GOT3 (cell line): ENCODE results near the gene VAT1L.

Source experiments
- DNase-seq: peaks from one replicate; lab custom pipeline; 2025; ENCODE audit warnings: mixed read lengths; lab: John Stamatoyannopoulos, UW

VAT1L gene

DNA sequence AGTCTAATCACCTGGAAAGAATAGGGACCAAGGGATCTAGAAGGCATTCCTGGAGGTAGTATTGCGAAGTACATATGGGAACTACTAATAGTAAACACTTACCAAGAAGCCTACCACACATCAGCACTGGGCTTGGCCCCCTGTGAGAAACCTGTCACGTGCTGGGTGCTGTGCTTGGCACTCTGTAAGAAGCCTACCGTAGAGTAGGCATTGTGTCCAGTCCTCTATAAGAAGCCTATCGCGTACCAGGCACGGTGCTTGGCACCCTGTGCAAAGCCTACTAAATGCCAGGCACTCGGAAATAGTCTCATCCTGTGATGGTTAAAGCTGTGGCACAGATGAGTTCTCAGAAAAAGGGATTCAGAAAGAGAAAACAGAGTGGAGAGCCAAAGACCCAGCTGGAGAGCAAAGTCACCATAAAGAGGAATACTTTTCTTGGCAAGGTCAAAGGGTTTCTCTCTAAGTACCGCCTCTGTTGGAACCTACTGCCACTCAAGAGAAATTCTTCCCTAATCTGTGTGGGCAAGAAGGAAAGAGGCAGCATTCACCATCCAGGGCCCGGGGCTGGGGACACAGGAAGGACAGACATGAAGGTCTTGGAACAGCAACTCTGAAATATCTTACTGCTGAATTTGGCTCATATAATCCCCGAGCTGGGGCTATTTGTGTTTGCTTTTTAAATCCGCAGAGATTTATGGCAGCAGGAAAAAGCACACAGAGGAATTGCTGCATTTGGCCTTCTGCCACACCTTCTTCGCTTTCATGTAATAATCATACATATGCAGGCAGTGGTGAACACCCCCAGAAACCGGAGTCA, 81.8 kb downstream of the VAT1L start:
- no peak for DNase-seq

DNA sequence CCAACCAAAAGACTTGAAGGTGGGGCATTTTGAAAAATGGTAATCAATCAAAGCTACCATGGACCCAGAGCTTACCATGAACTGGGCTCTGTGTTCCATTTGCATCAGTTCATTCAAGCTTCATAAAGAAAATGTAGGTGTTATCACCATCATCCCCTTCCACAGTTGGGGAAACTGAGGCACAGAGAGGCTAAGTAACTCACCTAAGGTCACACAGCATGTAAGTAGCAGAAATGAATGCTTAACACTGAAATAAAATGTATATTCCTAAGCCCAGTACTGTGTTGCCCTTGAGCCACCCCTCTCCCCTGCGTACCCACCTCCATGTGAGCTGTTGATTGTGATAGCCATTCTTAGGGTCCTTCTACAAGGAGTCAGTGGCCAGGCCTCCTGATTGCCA, 83.6 kb downstream of the VAT1L start:
- DNase-seq, result no peak

DNA sequence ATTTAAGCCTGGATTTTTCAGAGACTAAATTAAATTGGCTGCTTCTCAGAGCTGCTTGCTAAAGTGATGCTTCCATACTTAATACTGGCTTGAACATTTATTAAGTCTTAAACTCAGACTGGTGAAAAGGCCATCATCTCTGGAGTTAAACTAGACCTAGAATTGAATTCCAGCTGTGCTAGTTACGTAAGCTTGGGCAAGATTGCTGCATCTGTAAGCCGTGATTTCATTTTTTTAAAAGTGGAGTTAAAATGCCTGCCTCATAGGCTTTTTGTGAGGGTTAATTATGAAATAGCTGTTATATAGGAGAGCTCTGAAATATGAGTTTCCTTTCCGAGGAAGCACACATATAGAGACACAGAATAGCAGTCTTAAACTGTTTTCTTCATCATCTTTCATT, 84.7 kb downstream of the VAT1L start:
- no peak for DNase-seq

DNA sequence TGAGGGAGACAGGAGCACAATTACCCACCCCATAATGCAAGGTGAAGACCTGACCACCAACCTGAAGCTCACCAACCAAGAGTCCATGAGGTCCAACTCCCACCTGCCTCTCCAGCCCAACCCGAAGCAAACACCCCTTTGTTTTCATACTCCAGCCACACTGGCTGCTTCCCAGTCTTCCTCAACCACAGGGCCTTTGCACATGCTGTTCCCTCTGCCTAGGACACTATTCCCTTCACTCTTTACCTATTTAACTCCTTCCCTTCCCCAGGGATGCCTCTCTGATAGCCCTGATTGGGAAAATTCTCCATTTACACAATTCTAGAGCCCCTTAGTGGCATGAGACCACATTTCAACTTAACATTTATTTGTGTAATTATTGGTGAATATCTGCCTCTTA, 86.0 kb downstream of the VAT1L start:
- DNase-seq, result no peak

DNA sequence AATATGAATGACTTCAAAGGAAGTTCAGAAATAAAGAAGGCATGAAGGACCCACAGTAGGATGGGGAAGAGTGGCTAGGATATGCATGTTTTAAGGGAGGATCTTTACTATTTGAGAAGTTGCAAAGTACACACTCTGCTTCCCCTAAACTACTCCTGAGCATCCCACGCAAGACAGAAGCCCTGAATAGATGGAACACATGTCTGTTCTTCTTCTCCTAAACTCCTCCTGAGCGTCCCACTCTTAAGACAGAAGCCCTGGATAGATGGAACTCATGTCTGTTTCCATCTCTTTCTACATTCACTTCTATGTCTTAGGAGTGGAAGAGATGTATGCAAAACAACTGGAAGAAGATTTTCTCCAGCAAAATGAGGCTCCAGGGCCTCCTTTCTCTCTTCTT, 88.4 kb downstream of the VAT1L start:
- DNase-seq, result no peak

DNA sequence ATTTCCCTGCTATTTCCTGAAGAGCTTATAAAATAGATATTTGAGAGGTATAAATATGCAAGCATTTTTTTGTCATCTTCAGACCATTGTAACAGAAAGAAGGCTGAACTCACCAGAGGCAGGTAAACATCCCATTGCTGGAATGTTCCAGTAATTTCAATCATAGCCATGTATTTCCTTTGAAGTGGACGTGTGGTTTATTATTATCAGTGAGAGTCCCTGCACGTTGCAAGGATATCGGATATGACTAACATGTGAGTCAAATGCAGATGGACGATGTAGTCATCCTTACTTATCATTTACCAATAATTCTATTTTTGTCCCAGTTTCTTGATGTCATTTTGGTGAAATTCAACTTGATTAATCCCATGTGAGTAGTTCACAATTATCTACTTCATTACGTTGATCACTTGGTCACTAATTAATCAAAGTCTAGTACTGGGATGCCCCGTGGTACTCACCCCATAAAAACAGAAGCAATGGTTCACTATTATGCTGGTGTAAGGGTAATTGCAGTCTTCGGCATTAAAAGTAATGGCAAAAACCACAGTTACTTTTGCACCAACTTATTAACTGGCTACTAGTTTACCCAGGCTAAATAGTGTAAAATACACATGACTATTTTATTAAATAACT, 89.5 kb downstream of the VAT1L start:
- DNase-seq, result no peak

DNA sequence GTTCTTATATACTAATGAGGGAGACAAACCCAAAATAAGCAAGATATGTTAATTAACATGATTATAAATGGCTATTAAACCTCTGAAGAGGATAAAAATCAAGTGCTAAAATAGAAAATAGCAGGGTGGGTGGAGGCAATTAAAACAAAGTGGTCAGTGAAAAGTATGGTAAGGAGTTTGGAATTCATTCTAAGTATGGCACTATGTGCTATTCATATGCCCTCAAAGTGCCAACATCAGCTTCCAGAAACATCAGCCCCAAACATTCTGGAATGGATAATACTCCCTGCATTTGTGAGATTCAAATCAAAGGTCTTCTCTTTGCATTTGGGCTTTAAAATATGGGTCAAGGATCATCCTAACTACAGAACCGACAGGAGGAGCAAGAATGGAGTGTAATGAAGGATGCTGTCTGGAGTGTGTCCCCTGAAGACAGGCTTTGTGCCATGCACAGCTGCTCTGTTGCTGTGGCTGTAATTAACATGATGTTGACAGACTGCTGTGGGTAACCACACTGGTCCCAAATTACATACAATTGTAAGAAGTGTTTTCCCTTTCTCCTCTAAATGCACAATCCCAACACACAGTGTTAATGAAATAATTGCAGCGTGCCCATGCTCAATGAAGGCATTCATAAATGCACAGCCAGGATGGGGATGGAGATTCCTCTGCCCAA, 93.1 kb downstream of the VAT1L start:
- DNase-seq, result no peak

DNA sequence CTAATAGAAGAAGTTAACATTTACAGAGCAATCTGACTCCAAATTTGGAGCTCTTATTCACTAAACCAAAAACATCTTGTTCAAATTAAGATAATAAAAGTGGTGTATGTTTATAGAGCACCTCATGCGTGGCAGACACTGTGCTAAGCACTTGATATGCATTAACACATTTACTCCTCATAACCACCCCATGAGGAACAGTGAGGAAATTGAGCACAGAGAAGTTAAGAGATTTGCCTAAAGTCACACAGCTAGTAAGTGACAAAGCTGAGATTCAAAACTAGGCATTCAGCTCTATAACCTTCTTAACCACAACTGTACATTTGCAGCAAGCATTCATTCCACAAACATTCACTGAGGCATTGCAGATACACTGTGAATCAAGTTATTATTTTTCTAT, 94.0 kb downstream of the VAT1L start:
- DNase-seq, result no peak

DNA sequence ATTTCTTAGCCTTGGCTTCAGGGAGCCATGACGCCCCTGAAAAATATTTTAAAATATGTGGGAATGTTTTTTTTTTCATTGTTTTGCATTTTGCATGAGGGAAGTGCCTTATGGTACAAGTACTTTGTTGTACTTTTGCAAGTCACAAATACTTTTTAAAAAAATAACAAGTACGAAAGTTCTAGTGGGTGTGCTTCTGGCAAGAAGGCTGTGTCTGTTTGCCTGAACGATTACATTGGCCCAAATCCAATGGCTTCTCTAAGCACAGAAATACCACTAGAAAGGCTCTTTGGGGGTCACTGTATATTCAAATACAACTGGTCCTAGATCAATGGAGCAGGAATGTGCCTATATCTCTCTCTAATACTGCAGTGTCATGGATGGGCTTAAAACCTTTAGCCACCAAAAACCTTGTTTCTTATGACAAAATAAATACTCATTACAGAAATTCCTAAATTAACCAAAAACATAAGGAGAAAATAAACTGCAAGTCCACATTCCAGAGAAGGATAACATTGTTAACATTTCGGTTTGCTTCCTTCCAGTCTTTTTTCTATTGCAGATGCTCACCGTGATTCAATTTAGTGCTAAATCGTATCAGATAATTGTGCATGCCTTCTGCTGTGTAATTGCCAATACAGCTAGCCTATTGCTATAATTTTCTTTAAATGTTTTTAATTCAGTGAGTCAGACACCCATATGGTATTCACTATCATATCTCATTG, 97.4 kb downstream of the VAT1L start:
- no peak for DNase-seq

DNA sequence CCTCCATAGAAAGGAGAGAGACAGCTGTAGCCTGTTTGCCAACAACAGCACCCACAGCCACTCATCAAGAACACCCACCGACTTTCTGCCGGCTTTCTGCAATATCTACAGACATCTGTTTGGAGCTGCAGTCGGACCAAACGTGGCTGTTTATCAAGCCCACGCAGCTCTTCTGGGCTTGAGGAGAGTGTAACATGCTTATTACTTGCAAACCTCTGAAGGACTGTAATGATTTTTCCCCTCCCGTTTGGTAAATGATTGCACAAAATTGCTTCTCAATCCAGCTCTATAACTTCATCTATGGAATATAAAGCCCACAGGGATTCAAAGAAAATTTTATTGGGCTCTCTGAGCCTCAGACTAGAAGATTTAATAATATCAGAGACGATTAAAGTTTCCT, 100.5 kb downstream of the VAT1L start:
- DNase-seq, result no peak

DNA sequence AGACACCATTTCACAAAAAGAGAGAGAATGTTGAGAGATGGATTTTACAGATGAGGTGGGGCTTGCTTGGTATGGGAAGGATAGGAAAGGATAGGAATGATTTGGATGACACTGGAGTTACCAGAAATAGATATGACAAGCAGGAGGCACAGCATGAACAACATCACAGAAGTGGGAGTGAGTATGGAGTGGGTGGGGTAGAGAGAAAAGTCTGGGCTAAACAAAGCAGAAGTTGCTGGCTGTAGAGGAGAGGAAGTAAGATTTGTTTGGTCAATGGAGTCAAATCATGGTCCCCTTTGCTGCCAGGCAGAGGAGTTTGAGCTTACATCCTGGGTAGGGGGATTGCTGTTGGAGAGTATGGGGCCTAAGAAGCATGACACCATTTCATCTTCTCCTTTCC, 101.7 kb downstream of the VAT1L start:
- no peak for DNase-seq

DNA sequence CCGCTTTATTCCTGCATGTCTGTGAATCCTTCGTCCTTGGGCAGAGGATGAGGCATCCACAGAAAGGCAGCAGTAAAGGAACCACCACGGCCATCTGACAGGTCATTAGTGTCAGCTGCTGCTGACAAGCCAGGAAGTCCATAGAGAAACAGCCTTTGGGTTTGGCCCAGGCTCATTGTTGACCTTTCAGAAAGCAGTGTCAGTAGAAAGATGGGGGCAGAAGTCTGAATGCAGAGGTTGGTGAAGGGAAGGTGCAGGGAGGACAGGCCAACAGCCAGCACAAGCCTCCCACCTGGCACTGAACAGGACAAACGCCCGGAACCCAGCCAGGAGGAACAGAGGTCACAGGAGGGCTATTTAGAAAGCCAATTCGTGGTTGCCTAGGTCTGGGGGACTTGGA, 105.8 kb downstream of the VAT1L start:
- no peak for DNase-seq

DNA sequence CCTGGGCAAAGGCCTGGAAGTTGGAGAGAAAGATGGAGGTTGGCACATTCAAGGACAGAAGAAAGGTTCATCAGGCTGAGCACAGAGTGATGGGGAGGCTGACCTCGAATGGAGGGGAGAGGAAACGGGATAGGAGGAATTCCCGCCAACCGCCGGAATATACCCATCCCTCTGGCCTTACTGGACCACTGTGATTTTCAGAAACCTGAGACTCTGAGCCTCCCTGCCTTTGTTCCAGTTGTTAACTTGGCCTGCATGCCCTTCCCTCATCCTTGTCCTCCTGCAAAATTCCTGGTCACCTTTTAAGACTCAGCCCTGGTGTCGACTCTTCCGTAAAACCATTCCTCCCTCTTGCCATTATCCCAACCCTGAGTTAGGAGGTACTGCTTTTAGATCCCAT, 107.6 kb downstream of the VAT1L start:
- no peak for DNase-seq

DNA sequence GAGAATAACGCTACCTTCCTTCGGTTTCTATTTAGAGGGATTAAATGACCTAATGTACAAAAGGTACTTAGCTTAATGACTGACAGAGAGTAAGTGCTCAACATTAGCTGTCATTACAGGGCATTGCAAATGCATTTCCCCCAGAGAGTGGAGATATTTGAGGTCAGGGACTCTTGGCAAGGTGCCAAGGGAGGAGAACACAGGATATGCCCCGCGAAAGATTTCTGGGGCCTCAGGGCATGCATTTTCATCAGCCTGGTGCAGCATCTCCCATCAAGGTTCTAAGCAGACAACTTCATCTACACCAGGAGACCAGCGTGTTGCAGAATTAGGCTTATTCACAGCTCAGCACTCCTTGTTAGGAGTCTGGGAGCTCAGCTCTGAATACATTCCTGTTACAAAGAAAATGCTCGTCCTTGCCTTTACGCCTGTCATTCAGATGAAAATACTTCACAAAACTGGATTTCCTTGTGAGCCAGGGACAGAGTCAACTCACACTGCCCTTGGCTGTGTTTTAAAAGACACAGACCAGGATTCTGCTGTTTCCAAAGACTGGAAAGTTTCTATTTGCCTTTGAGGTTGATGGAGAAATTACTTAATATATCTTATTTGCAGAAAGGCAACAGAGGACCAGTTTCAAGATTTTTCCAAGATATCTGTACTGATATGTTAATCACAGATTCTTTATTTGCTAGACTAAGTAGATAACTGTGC, 108.2 kb downstream of the VAT1L start:
- no peak for DNase-seq

DNA sequence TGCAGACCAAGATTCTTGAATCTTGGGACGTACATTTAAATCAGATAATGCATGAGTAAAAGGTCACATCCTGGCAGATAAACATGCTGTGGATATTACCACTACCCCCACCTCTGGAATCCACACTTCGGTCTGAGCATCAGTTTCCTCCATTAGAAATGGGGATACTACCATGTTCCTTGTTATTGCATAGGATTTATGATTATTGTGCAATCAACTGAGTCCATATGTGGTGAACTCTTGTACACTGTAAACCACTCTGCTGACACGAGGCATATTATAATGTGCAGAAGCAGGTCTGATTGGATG, 108.7 kb downstream of the VAT1L start:
- no peak for DNase-seq

DNA sequence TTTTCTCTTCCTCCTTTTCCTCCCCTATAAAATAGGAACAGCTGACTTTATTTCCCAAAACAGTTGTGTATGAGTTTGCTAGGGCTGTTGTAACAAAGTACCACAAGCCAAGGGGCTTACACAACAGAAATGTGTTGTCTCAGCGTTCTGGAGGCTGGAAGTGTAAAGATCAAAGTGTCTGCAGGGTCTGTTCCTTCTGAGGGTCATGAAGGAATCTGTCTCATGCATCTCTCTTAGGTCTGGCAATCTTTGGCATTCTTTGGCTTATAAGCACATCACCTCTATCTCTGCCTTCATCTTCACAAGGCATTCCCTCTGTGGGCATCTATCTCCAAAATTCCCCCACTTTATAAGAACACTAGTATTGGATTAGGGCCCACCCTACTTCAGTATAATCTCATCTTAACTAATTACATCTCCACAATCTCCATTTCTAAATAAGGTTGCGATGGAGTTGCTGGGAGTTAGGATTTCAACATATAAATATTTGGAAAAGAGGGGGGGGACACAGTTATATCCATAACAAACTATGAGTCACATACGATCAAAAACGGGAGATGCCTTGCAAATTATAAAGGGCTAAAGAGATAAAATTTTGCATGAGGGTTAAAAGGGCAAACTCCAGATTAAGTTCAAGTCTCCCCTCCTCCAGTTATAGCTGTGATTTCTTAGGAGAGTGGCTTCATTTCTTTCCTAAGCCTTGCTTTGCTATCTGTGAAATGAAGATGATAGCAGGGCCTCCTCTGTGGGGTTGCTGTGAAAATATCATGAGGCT, 109.7 kb downstream of the VAT1L start:
- no peak for DNase-seq

DNA sequence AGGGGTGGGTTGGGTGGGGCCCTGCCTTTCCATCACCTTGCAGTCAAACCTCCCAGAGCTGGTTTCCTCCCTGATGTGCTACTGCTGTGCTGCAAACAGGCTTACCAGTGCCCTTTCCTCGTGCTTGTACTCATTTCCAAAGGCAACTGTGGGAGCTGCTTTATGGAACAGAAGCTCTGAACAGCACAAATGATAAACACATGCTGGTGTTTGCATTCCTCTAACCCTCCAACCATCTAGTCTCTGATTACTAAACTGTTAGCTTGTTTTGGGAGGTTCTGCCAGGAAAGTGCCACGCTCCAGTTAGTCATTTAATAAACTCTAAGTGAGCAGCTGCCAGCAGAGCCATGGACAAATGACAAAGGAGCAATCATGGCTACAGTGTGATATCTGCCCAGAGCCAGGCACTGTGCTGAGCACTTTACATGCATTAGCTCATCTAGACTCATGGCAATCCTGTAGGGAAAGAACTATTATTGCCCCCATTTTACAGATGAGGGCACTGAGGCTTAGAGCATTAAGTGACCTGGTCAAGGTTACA, 110.4 kb downstream of the VAT1L start:
- no peak for DNase-seq

DNA sequence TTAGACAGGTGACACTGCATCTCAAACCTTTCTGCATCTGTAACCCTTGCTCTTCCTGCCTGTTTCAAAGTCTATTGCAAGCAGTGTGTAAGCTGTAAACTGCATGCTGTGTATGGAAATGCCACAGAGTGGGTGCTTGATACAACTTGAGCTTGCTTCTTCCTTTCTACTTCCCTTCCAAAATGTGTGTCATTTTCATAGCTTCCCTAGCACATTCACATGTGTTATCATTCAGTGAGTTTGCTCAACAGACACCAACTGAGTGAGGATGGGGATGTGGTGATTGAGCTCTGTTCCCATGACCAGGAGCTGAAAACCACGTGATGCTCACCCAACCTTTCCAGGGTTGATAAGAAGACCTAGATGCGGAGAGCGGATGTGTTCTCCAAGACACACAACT, 111.1 kb downstream of the VAT1L start:
- no peak for DNase-seq

DNA sequence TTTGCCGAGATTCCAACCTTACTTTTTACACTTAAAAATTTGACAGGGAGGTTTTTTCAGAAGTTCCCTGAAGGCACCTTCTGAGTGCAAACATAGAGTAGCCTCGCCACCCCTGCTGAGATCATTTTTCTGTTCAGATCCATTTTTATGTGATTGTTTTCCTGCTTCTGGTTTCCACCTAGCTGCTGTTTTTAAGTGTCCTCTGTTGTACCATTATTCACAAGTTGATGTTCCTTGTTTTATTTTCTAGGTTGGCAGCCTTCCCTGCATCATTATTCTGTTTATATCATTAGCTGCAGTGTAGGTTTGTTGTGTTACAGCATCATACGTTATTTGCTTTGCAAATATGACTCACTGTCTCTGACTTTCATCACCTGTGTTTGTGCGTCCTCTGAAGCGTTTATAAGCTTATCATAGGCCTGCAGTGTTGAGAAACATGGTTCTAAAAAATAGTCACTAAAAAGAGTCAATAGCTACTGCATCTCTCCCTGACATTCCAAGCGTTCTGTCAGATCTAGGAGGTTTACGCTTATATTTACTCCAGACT, 117.1 kb downstream of the VAT1L start:
- DNase-seq, result no peak

DNA sequence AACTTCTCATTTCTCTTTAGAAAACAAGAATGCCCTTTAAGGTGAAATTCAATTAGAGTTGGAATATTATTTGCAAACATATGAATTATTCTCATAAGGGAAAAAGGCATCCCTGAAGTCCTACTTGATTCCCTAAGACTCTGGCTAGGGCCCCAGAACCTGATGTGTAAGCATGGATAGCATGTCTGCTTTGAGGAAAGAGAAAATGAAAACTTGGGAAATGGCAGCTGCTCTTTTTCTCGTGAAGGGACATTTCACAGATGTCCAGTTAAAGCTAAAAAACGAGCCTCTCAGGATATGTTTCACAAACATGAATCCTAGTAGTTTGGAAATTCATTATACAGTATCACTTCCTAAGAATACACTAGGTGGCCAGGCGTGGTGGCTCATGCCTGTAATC, 121.7 kb downstream of the VAT1L start:
- no peak for DNase-seq

DNA sequence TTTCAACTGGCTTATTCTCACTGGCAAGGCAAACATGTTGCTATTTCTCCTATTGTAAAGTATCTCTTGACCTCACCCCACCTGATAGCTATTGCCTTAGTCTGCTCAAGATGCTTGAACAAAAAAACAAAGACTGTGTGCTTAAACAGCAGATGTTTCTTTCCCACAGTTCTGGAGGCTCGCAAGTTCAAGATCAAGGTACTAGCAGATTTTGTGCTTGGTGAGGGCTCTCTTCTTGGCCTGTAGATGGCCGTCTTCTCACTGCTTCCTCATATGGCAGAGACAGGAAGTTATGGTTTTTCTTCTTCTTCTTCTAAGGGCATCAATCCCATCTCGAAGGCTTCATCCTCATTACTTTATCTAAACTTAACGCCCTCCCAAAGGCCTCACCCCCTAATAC, 124.3 kb downstream of the VAT1L start:
- no peak for DNase-seq
